Ascending aorta (tissue), 2 donors: ENCODE measurements around the gene TSHR. TPM values are rescaled to one million over a fixed set of nuclear protein-coding genes. Genes with fewer than 3 reads are reported as not detected.

Experiments
- DNase-seq, 2 donors: peaks; one replicate each; pipeline ENCODE4 v3.0.0-alpha.2; 2019; ENCODE audit warnings: low spot score in 2 of 2
- H3K27ac ChIP-seq, 2 donors: fragments of 200-600 bp; sonication (generic); one replicate each; pipeline ENCODE4 v1.5.1; 2016 to 2017; ENCODE audit warnings: mild to moderate bottlenecking in 1 of 2
- H3K27me3 ChIP-seq: fragments of 200-600 bp; sonication (generic); one replicate; pipeline ENCODE4 v1.5.1; 2017
- H3K36me3 ChIP-seq, 2 donors: fragments of 200-600 bp; sonication (generic); one replicate each; pipeline ENCODE4 v1.5.1; 2016
- H3K4me1 ChIP-seq, 2 donors: fragments of 200-600 bp; sonication (generic); one replicate each; pipeline ENCODE4 v1.5.1; 2016 to 2017; ENCODE audit warnings: mild to moderate bottlenecking in 1 of 2
- H3K4me3 ChIP-seq, 2 donors: fragments of 200-600 bp; sonication (generic); one replicate each; pipeline ENCODE4 v1.5.1; 2016 to 2017; ENCODE audit warnings: mild to moderate bottlenecking in 1 of 2
- H3K9me3 ChIP-seq, 2 donors: fragments of 200-600 bp; sonication (generic); one replicate each; pipeline ENCODE4 v1.5.1; 2016
- CTCF ChIP-seq, 3 experiments: fragments of 200-600 bp in 2 of 3; fragments of 450-650 bp in 1 of 3; sonication (generic) in 2 of 3; IDR thresholded peaks; one replicate each; pipeline ENCODE4 v1.5.1; 2016 to 2019; ENCODE audit warnings: antibody characterized with exemption in 3 of 3, mild to moderate bottlenecking in 1 of 3, moderate library complexity in 1 of 3
- intact Hi-C: fragments of 100-400 bp; cut with DNase I; formaldehyde crosslinking; loops from one replicate; pipeline ENCODE4 v1.15.1; 2023
- total RNA-seq: library from RNA; depleted of rRNA; stranded (reverse); fragments of >200 nt; gene quantifications from one replicate; pipeline ENCODE4 v1.1.0, GENCODE V29; 2016

Gene TSHR
- total RNA-seq, 1 donor from 2014 or later: not detected

DNA sequence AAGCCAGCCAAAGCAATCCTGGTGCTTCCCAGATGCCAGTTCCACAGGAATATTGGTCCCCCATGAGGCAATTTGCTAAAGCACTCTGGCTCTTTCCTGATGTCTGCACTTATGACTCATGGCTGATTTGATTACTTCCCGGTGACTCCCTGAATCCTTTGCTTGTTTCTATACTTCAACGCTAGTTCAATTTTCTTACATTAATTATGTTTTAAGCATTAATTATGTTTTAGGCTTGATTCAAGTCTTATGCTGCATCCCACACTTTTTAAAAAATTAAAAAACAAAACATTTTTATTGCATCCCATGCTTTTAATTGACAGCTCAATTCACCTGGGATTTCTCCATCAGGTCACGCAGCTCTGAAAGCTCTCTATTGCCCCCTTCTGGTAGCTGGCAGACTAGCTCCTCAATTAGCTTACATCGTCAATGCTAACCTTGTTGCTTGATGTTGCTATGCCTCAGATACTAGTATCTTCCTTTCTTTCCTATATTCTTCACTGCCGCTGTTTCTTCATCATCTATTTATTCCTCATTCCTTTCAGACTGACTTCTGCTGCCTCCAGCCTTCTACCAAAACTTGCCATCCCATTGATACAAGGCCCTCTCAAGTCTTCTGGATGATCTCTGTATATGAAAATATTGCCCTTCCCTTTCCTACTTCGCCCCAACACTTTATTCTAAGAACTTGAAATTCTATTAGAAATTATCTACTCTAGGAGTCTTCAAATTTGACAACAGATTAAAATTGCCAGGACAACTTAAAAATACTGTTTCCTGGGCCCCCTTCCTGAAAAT, 32.0 kb downstream of the TSHR start:
- no peak overlapping the region for H3K27ac ChIP-seq
- no peak overlapping the region for H3K4me3 ChIP-seq
- no peaks in the 10 kb centered on the region for H3K9me3 ChIP-seq
- DNase-seq: peak in 1 of 2 donors; percentile 80
- intact Hi-C loops: loop anchor here (1.0 kb wide), 1 partner anchor 33 kb away; no protein-coding TSS in a partner anchor
- peaks cover 0 to under 1% of the 10 kb centered on the region in 2 donors for H3K4me1 ChIP-seq
- H3K27me3 ChIP-seq: no peaks in the 10 kb centered on the region
- no peaks in the 10 kb centered on the region for H3K36me3 ChIP-seq
- peak; percentile 73 to 90 (median 85) for TF ChIP-seq CTCF (IDR thresholded peaks at IDR 0.05)

- intact Hi-C loops: no loop called here
These were observed 32.8 kb downstream of the TSHR start for GRCh38 chr14:80988192-80988591.

GRCh38 chr14:80988735-80989429, 33.5 kb downstream of the TSHR start:
- no peaks in the 10 kb centered on the region for H3K4me1 ChIP-seq
- H3K9me3 ChIP-seq: no peaks in the 10 kb centered on the region
- H3K4me3 ChIP-seq: no peak overlapping the region
- intact Hi-C loops: no loop called here
- no peak for TF ChIP-seq CTCF (IDR thresholded peaks at IDR 0.05)
- no peaks in the 10 kb centered on the region for H3K27me3 ChIP-seq
- H3K36me3 ChIP-seq: no peaks in the 10 kb centered on the region
- no peak overlapping the region for H3K27ac ChIP-seq
- DNase-seq: no peak

More at GRCh38 chr14:80988192-80988591, 32.8 kb downstream of the TSHR start:
- H3K4me3 ChIP-seq: no peak overlapping the region
- no peak for TF ChIP-seq CTCF (IDR thresholded peaks at IDR 0.05)
- no peaks in the 10 kb centered on the region for H3K4me1 ChIP-seq
- no peaks in the 10 kb centered on the region for H3K27me3 ChIP-seq
- H3K36me3 ChIP-seq: no peaks in the 10 kb centered on the region
- H3K9me3 ChIP-seq: no peaks in the 10 kb centered on the region
- no peak for DNase-seq
- H3K27ac ChIP-seq: no peak overlapping the region

DNA sequence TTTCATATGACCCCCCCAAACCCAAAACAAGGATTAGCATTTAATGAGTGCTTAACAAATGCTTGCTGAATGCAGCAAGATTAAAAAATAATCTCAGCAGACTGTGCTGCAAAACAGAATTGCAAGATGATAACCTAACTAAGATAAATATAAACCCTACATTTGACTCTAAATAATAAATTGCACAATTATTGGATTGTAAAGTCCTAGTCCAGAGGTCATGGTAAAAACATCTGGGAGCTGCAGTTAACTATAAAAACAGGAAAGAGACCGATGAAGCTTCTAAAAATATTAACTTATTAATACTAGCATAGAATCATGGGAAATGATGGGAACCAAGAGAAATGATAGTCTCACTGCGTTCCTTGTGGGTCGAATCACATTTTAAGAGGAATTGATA, 37.2 kb downstream of the TSHR start:
- H3K27me3 ChIP-seq: no peaks in the 10 kb centered on the region
- H3K27ac ChIP-seq: no peak overlapping the region
- no peak overlapping the region for H3K4me3 ChIP-seq
- no peak for TF ChIP-seq CTCF (IDR thresholded peaks at IDR 0.05)
- peaks cover 0 to 2% of the 10 kb centered on the region in 2 donors for H3K4me1 ChIP-seq
- H3K9me3 ChIP-seq: no peaks in the 10 kb centered on the region
- H3K36me3 ChIP-seq: no peaks in the 10 kb centered on the region
- intact Hi-C loops: no loop called here
- DNase-seq: no peak

GRCh38 chr14:80996049-80996901, 40.9 kb downstream of the TSHR start:
- H3K27ac ChIP-seq: no peak overlapping the region
- peak; percentile 50 to 65 (median 52) for TF ChIP-seq CTCF (IDR thresholded peaks at IDR 0.05)
- peaks cover 0 to 2% of the 10 kb centered on the region in 2 donors for H3K4me1 ChIP-seq
- no peak for DNase-seq
- no peaks in the 10 kb centered on the region for H3K9me3 ChIP-seq
- intact Hi-C loops: loop anchor here (2.0 to 5.0 kb wide), 2 partner anchors 175 to 226 kb away; partner anchors contain the start of gene GTF2A1
- H3K36me3 ChIP-seq: no peaks in the 10 kb centered on the region
- H3K27me3 ChIP-seq: no peaks in the 10 kb centered on the region
- H3K4me3 ChIP-seq: no peak overlapping the region
